Vagina (tissue), 2 donors: ENCODE measurements around the gene TRPV3.

Experiments
- CTCF ChIP-seq, 3 experiments: fragments of 450-650 bp in 2 of 3; fragments of 200-600 bp in 1 of 3; sonication (generic) in 1 of 3; IDR thresholded peaks; one replicate each; pipeline ENCODE4 v1.5.1; 2017 to 2019; ENCODE audit warnings: antibody characterized with exemption in 3 of 3, mild to moderate bottlenecking in 2 of 3, moderate library complexity in 2 of 3
- POLR2A ChIP-seq, 2 donors: fragments of 450-650 bp; IDR thresholded peaks; one replicate each; pipeline ENCODE4 v1.6.1; 2017; ENCODE audit warnings: antibody characterized with exemption in 2 of 2, mild to moderate bottlenecking in 2 of 2, moderate library complexity in 2 of 2
- POLR2AphosphoS5 ChIP-seq, 2 donors: sonication (generic); formaldehyde crosslinking; IDR thresholded peaks; one replicate each; pipeline ENCODE4 v1.9.0; 2017; ENCODE audit warnings: antibody characterized with exemption in 2 of 2, mild to moderate bottlenecking in 2 of 2, low read depth in 1 of 2; ENCODE audit not compliant: insufficient read depth in 1 of 2

GRCh38 chr17:3469529-3469928 lies 88.1 kb downstream of the TRPV3 start:
- no peak for TF ChIP-seq CTCF (IDR thresholded peaks at IDR 0.05)
- TF ChIP-seq POLR2AphosphoS5 (IDR thresholded peaks at IDR 0.05; ENCODE audit: insufficient read depth in 1 of 2, low read depth in 1 of 2): no peak
- no peak for TF ChIP-seq POLR2A (IDR thresholded peaks at IDR 0.05)
